Activated CD8-positive, alpha-beta memory T cell treated with anti-CD3 and anti-CD28 coated beads, Interleukin-2, amount 50 U/mL, for 1 hour (primary cell): ENCODE results near the gene ZNF735.
"Not testable (repeated sequence)": the region's sequence is repeated elsewhere in the genome, so short reads cannot be mapped to it uniquely, and the experiment has no call there.

Source experiments
- DNase-seq: peaks from one replicate; pipeline ENCODE4 v3.0.0-alpha.2; 2020; ENCODE audit errors: extremely low read depth

ZNF735 gene

DNA sequence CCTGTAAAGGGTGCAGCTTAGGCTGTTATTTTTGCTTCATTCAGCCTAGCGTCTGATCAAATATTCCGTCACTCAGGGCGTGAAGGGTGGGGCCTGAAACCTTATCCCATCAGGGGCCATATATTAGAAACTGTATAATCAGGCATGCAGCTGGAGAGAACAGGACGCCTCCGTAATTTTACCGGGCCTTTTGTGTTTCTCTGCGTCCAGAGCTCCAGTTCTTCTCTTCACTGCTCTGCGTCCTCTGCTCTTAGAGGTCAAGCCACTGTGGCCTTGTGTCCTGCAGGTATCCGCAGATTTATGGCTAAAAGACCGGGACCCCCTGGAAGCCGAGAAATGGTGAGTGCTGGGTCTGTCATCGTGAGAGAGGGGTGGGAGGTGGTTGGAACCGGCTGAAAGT is at the start of gene ZNF735:
TSS of gene ZNF735 (plus strand) at position 301 of the 400 bp plus-strand sequence. CDS start at position 301, 0 bp downstream.
- no peak for DNase-seq

DNA sequence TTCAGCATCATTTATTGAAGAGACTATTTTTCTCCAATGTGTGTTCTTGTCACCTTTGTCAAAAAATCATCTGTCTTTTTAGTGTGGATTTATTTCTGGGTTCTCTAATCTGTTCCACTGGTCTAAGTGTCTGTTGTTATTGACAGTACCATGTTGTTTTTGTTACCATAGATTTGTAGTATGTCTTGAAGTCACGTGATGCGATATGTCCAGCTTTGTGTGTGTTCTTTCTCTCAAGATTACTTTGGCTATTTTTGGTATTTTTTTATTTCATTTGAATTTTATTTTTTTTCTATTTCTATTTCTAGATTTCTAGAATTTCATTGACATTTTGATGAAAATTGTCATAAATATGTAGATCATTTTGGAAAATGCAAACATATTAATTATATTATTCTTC is 36.0 kb upstream of the ZNF735 start:
- not testable (repeated sequence) for DNase-seq

DNA sequence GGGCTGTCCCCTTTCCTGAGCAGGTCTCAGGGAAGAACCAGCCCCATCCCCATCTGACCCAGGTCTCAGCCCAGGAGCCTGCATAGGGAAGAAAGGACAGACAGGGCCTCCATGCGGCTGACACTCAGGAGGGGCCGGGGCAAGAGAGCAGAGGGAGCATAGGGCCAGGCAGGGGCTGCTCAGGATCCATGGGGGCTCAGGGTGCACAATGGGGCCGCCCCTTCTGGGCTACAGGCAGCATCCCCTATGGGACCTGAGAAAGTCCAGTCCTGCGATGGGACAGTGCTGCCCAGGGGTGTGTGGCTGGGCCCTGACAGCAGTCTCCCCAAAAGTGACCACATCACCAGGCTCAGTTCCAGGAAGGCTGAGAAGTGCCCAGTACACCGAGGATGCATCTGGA is 32.7 kb upstream of the ZNF735 start:
- DNase-seq: no peak

DNA sequence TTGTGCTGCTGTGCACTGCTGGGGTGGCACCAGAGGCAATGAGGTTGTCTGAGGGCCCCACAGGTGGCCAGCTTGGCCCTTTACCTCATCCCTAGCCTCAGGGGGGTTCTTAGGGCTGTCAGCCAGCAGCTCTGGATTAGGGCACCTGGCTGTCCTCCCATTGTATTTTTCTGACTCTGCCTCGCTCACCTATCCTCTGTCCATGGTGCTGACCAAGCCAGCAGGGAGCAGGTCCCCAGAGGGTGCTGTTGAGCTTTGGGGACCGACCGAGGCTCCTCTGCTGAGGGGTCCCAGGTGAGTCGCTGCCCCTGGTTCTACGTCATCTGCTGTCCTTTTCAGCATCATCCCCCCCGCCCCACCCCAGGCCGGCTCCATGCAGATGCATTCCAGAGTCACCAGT is 32.1 kb upstream of the ZNF735 start:
- DNase-seq: no peak

DNA sequence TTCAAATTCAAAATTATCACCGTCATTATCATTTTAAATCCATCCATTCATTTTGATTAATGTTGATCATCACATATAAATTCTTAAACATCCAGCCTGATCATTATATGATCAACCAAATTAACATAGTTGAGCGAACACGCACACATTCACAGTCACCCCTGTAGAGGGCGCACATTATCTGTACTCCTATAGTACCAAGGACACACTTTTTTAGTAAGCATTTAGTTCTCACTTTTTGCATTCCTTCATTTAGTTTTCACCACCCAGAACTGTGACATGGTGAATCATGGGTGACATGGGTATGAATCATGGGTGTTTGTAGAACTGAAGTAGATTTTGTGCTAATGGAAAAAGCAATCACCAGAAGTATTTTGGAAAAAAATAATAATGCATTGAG is 26.0 kb upstream of the ZNF735 start:
- no peak for DNase-seq

DNA sequence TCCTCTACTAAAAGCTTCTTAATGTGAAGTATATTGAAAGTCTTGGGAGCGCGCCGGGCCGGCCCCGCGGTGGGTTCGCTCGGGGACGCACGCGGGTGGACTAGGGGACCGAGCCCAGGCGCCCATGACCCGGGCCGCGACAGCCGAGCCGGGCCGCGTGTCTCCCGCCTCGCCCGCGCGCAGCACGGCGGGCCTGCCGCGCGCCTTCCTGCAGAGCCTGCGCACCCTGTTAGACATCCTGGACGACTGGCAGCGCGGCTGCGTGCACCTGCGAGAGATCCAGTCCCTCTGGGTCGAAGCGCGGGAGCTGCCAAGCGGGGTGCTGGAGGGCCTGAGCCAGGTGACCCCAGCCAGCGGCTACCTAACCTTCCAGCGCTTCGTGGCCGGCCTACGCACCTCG is 25.4 kb upstream of the ZNF735 start:
- no peak for DNase-seq

DNA sequence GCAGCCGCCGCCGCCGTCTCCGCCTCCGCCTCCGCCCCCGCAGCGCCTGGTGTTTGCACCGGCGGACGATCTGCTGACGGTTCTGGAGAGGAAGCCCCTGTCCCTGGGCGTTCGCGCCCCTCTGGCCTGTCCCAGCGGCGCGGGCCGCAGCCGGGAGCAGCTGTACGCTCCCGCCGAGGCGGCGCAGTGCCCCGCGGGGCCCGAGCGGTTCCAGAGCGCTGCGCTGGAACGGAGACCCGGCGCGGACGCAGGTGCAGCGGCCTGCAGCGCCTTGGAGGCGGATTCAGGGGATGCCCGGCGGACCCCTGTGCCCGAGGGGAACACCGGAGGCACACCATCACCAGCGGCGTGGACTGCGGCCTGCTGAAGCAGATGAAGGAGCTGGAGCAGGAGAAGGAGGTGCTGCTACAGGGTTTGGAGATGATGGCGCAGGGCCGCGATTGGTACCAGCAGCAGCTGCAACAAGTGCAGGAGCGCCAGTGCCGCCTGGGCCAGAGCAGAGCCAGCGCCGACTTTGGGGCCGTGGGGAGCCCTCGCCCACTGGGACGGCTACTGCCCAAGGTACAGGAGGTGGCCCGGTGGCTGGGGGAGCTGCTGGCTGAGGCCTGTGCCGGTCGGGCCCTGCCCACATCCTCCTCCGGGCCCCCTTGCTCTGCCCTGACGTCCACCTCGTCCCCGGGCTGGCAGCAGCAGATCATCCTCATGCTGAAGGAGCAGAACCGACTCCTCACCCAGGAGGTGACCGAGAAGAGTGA is 24.8 kb upstream of the ZNF735 start:
- DNase-seq: no peak

DNA sequence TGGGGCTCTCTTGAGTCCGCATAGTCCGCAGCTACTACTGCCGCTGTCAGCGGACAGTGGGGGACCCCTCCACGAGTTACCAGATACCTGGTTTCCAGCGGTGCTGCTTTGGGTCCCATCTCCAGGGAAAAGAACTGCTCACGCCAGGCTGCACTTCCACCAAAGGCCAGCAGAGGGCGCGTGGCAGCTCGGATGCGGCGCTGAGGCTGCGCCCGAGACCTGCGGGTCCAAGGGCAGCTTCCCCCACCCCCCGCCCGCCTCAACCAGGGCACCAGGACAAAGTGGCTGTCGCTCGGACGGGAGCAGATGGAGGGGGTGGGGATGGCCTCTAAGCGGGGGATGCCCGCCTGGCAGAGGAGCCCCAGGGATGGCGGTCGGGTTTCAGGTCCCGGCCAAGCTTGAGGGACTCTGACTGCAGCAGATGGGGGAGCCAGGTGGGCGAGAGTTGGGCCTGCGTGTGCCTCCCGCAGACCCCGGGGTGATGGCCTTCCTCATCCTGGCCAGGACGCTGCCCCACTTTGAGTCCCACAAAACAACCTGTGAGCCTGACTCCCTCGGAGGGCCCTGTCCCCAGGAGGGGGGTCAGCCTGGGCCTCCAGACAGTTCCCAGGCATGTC is 23.8 kb upstream of the ZNF735 start:
- DNase-seq: no peak

DNA sequence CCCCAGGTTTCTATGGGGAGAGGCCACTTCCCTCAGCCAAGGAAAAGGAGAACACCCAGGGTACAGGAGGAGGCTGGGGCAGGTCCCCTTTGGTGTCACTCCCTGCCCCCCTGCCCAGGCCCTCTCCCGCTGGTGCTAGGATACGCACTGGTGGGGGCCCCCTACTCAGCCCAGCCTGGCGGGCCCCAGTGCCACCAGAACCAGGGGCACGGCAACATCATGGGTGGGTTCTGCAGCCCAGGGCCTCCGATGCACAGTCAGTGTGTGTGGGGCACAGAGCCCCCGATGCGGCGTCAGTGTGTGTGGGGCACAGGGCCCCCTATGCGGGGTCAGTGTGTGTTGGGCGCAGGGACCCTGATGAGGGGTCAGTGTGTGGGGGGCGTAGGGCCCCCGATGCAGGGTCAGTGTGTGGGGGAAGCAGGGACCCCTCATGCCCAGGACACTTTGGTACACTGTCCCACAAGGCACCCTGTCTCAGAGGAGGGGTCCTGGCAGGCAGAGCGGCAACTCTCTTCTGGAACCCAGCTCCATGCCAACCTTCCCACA is 23.1 kb upstream of the ZNF735 start:
- no peak for DNase-seq

DNA sequence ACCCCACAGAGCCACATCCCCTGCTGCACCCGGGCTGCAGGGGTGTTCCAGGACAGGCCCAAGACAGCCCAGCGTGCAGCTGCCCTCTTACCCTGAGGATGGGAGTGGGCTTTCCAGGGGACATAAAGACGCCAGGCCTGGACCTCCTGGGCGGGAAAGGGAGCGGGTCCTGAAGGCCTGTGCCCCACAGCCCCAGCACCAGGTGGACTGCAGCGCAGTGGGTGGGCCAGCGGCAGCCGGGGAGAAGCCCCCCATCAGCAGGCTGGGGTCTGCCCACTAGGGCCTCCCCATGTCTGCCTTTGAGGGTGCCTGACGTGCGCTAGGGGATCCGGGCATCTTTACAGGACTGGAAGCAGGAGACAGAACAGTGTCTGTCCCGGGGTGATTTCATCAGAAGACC is 22.6 kb upstream of the ZNF735 start:
- no peak for DNase-seq

DNA sequence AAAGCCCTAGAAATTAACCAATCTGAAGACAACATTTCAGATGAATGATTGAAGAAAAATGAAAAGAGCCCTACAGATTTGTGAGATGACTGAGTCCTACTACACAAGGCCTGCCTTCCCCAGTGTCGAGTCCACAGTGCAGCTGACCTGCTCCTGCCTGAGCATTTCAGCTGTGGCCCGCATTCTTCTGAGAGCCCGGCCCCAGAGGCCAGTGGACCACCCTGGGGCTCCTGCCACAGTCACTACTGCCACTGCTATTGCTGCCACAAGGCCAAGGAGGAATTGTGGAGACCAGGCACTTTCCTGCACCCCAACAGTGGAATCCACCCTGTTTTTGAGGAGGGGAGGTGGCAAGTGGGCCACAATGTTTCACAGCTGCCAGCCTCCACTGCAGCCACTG is 19.6 kb upstream of the ZNF735 start:
- DNase-seq: no peak

DNA sequence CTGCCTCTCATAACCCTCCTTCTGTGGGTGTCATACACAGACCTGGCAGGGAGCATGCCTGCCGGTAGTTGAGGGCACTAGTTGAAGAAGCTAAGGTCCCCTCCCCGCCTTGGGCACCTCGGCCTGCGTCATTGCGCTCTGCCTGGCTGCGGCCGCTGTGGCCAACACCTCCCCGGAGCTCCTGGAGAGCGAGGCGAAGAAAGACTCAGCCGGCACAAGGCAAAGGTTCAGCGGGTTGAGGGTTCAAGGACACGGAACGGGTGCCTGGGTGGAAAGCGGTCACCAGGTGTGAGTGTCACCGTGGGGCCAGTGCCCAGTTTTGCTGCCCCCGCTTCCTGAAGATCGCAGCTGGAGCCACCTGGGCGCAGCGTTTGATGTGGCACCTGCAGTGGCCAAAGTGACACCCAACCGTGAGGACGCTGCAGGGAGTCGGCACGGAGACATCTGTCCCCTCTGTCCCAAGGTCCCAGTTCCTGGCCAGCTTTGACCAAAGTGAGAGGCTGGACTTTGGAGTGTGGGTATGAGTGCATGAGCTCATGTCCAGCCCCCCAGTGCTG is 14.8 kb upstream of the ZNF735 start:
- no peak for DNase-seq

DNA sequence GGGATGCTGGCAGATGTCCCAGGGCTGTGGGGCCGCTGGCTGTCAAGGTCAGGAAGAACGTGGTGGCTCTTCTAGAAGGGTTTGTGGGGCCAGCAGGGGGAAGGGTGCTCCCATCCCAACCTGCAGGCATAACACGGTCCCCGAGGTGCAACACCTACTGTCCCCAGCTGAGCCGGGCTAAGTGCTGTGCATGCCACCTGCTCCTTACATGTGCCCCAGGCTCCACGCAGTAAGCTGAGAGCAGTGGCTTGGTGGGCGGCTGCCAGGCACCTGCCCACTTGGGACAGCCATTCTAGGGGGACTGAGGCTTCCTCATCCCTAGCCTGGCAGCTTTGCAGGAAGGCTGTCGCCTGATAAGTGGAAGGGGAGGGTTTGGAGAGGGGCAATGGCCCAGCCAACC is 14.2 kb upstream of the ZNF735 start:
- no peak for DNase-seq

DNA sequence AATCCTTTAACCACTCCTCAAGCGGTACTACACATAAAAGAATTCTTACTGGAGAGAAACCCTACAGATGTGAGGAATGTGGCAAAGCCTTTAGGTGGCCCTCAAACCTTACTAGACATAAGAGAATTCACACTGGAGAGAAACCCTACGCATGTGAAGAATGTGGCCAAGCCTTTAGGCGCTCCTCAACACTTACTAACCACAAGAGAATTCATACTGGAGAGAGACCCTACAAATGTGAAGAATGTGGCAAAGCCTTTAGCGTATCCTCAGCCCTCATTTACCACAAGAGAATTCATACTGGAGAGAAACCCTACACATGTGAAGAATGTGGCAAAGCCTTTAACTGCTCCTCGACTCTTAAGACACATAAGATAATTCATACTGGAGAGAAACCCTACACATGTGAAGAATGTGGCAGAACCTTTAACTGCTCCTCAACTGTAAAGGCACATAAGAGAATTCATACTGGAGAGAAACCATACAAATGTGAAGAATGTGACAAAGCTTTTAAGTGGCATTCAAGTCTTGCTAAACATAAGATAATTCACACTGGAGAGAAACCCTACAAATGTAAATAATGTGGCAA is 12.8 kb downstream of the ZNF735 start:
- DNase-seq: not testable (repeated sequence)

DNA sequence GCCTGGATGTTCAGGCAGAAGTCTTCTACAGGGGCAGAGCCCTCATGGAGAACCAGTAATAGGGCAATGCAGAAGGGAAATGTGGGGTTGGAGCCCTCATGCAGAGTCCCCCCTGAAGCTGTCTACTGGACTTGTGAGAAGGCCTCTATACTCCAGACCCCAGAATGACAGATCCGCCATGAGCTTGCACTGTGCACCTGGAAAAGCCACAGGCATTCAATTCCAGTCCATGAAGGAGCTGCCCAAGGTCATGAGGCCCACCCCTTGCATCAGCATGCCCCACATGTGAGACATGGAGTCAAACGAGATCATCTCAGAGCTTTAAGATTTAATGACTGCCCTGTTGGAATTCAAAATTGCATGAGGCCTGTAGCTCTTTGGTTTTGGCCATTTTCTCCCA is 16.4 kb downstream of the ZNF735 start:
- DNase-seq: no peak

DNA sequence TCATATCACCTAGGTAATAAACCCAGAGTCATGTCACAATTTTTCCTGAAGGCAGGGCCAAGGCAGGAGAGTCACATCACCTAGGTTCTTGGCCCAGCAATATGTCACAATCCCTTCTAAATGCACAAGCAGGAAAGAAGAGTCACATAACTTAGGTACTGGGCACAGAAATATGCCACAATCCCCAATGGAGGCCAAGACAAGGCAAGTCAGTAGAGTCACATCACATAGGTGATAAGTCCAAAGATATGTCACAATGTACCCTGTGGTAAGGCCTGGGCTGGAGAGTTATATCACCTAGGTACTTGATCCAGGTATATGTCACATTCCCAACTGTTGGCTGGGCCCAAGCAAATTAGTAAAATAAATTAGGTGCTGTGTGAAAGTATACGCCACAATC is 21.2 kb downstream of the ZNF735 start, which contains the start of gene ZNF679:
TSS of gene ZNF679 (plus strand) at position 301 of the 400 bp plus-strand sequence. CDS start 20,644 bp downstream, outside the sequence.
- not testable (repeated sequence) for DNase-seq

DNA sequence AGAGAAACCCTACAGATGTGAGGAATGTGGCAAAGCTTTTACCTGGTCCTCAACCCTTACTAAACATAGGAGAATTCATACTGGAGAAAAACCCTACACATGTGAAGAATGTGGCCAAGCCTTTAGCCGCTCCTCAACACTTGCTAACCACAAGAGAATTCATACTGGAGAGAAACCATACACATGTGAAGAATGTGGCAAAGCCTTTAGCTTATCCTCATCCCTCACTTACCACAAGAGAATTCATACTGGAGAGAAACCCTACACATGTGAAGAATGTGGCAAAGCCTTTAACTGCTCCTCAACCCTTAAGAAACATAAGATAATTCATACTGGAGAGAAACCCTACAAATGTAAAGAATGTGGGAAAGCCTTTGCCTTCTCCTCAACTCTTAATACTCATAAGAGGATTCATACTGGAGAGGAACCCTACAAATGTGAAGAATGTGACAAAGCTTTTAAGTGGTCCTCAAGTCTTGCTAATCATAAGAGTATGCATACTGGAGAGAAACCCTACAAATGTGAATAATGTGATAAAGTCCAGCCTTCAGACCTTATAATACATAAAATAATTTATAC is 59.4 kb downstream of the ZNF735 start:
- no peak for DNase-seq
